ENCODE data around the gene SH3PXD2A. TPM values are rescaled to one million over a fixed set of nuclear protein-coding genes. Genes with fewer than 3 reads are reported as not detected.
A peak's percentile ranks its signal among the peaks of the same experiment; 100 is the strongest.

Gene SH3PXD2A
- total RNA-seq, 1 donor from 2014 or later: 12.2 TPM

DNA sequence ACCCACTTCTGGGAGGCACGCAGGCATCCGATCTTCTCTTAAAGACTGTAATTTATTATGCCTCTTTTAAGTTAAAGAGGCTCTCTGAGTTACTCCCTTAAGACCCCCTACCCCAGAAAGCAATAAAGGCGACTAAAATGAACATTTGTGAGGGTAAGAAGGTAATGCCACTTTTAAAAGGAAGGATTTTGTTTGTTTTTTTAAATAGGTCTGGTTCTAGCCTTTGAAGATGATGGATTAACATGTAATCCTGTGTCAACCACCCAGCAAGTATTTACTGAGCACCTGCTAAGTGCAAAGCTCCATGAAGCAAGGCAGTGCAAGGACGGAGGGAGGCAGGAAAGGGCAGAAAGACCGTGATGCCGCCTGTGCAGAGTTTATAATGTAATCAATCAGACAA lies 26.1 kb downstream of the SH3PXD2A start:
- TF ChIP-seq, protein P1, sequence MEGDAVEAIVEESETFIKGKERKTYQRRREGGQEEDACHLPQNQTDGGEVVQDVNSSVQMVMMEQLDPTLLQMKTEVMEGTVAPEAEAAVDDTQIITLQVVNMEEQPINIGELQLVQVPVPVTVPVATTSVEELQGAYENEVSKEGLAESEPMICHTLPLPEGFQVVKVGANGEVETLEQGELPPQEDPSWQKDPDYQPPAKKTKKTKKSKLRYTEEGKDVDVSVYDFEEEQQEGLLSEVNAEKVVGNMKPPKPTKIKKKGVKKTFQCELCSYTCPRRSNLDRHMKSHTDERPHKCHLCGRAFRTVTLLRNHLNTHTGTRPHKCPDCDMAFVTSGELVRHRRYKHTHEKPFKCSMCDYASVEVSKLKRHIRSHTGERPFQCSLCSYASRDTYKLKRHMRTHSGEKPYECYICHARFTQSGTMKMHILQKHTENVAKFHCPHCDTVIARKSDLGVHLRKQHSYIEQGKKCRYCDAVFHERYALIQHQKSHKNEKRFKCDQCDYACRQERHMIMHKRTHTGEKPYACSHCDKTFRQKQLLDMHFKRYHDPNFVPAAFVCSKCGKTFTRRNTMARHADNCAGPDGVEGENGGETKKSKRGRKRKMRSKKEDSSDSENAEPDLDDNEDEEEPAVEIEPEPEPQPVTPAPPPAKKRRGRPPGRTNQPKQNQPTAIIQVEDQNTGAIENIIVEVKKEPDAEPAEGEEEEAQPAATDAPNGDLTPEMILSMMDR (IDR thresholded peaks at IDR 0.05; ENCODE audit: insufficient read depth, low read length, poor library complexity, severe bottlenecking): no peak
- no peak for DNase-seq (ENCODE audit: low read depth)
- Histone ChIP-seq H3K27me3 (ENCODE audit: control insufficient read depth, insufficient read depth, low read length) (no peaks in the 10 kb centered on the region), H3K36me3 (ENCODE audit: control insufficient read depth, insufficient read depth, low read length) (no peaks in the 10 kb centered on the region), H3K4me3 (ENCODE audit: low read depth, low read length) (no peak overlapping the region)

DNA sequence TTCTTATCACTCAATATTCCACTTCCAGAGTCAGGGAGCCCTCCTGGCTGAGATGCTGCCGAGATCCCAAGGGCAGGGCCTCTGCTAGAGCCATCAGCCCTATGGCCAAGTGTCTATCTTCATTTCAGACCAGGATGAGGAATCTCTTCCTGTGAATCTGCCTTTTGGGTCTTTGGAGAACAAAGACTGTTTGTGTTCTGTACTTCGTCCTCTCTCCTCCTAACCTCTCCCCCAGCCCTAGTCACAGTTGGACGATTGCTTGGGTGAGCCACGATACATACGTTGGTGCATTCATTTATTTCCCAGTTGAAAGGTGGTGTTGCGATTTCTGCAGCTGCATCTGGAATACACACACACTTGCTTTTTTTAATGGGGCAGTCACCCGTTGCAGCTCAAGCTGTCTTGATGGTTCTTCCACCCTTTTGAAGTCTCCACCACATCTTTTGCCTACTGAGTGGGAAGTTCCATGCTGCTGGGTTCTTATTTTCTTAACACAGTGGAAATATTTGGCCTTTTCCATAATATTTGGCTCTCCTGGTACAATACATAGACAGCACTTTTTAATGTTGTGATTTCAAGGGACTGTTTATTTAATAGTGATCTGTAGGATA lies 26.7 kb downstream of the SH3PXD2A start:
- H3K36me3 ChIP-seq (ENCODE audit: control insufficient read depth, insufficient read depth, low read length): no peaks in the 10 kb centered on the region
- TF ChIP-seq, protein P1 (IDR thresholded peaks at IDR 0.05; ENCODE audit: insufficient read depth, low read length, poor library complexity, severe bottlenecking): no peak
- no peaks in the 10 kb centered on the region for H3K27me3 ChIP-seq (ENCODE audit: control insufficient read depth, insufficient read depth, low read length)
- H3K4me3 ChIP-seq (ENCODE audit: low read depth, low read length): no peak overlapping the region
- DNase-seq (ENCODE audit: low read depth): no peak

DNA sequence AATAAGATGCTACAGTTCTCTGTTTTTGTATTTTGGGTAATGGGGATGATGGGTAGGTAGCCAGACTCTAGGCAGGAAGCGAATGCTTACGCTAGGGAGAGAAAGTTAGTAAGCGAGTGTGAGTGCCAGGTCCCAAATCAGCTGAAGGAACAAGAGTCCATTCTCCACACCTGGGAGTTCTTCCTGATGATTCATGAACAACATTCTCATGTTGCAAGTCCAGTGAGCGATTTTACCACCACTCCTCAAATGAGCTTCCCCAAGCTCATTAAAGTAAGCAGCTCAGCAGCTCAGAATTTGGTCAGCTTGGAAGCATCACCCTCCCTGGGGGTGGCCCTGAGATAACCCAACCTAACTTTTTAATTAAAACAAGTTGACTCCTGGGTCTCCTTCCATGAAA lies 27.3 kb downstream of the SH3PXD2A start:
- Histone ChIP-seq H3K4me3 (ENCODE audit: low read depth, low read length) (no peak overlapping the region), H3K27me3 (ENCODE audit: control insufficient read depth, insufficient read depth, low read length) (no peaks in the 10 kb centered on the region), H3K36me3 (ENCODE audit: control insufficient read depth, insufficient read depth, low read length) (no peaks in the 10 kb centered on the region)
- DNase-seq (ENCODE audit: low read depth): peak; percentile 34
- TF ChIP-seq, protein P1 (IDR thresholded peaks at IDR 0.05; ENCODE audit: insufficient read depth, low read length, poor library complexity, severe bottlenecking): no peak

DNA sequence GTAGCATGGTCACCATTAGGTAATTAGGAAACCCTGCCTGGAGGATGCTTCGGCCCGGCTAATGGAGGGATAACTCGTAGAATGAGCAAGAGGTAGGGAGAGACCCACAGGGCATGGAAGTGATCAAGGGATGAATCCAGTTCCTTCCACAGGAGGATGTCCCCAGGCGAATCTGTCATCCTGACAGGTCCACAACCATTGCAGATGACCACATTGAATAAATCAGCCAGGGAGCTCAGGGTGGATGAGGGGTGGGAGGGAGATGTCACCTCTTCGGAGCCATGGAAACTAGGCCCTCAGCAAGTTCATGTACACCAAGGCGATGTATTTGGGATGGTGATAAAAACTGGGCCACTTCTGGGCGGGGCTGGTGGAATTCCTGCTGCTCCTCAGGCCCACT lies 28.5 kb downstream of the SH3PXD2A start:
- TF ChIP-seq, protein P1 (IDR thresholded peaks at IDR 0.05; ENCODE audit: insufficient read depth, low read length, poor library complexity, severe bottlenecking): no peak
- H3K36me3 ChIP-seq (ENCODE audit: control insufficient read depth, insufficient read depth, low read length): no peaks in the 10 kb centered on the region
- DNase-seq (ENCODE audit: low read depth): no peak
- H3K4me3 ChIP-seq (ENCODE audit: low read depth, low read length): no peak overlapping the region
- H3K27me3 ChIP-seq (ENCODE audit: control insufficient read depth, insufficient read depth, low read length): no peaks in the 10 kb centered on the region

DNA sequence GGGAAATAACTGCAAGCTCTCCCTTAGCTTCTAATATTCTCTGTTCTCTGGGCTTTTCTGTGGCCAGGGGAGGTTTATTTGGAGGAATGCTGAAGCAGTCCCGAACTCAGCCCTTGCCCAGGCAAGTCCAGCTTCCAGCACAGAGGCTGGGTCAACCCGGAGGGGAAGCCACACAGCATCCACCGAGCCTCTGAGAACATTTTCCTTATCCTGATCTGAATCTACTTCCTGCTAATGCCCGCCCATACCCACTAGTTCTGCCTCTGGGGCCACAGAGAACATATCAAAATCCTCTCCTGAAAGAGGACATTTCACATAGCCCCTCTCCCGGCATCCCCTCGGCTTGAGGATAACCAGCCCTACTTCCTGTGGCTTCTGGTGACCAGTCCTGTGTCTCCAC lies 31.1 kb downstream of the SH3PXD2A start:
- Histone ChIP-seq H3K27me3 (ENCODE audit: control insufficient read depth, insufficient read depth, low read length) (no peaks in the 10 kb centered on the region), H3K36me3 (ENCODE audit: control insufficient read depth, insufficient read depth, low read length) (no peaks in the 10 kb centered on the region), H3K4me3 (ENCODE audit: low read depth, low read length) (no peak overlapping the region)
- no peak for DNase-seq (ENCODE audit: low read depth)
- TF ChIP-seq, protein P1 (IDR thresholded peaks at IDR 0.05; ENCODE audit: insufficient read depth, low read length, poor library complexity, severe bottlenecking): no peak

DNA sequence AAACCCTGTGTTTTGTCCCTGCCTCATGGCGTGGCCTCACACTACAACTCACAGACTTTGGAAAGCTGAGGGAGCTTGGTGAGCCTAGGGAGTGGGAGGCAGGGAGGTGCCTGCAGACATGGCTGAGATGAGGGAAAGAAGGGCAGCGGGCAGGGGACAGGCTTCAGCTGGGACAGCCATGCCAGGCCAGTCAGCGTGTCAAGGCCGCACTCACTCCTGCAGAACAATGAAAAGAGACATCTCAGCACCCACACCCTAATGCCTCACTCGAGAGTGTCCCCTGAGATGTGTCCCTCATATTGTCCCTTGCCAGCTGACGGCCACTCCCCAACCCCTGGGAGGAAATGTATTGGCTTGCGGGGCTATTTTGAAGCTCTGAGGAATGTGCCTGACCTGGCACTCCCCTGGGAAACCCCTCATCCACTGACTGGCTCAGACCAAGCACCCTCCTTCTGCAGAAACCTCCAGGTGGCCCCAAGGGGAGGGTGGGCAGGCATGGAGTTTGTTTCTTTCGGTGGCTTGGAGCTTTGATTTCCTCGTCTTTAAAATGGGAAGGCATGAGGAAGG lies 31.6 kb downstream of the SH3PXD2A start:
- Histone ChIP-seq H3K36me3 (ENCODE audit: control insufficient read depth, insufficient read depth, low read length) (no peaks in the 10 kb centered on the region), H3K4me3 (ENCODE audit: low read depth, low read length) (no peak overlapping the region), H3K27me3 (ENCODE audit: control insufficient read depth, insufficient read depth, low read length) (no peaks in the 10 kb centered on the region)
- DNase-seq (ENCODE audit: low read depth): no peak
- TF ChIP-seq, protein P1 (IDR thresholded peaks at IDR 0.05; ENCODE audit: insufficient read depth, low read length, poor library complexity, severe bottlenecking): no peak
